COLO668 (cell line): ENCODE measurements around the gene CASP3.
"Not testable (repeated sequence)": the region's sequence is repeated elsewhere in the genome, so short reads cannot be mapped to it uniquely, and the experiment has no call there.

Experiments
- DNase-seq: peaks from one replicate; lab custom pipeline; 2025; ENCODE audit not compliant: unreplicated experiment; lab: John Stamatoyannopoulos, UW

The CASP3 gene

GRCh38 chr4:184636144-184636543, 13.1 kb downstream of the CASP3 start:
- no peak for DNase-seq

GRCh38 chr4:184635381-184635780, 13.9 kb downstream of the CASP3 start:
- no peak for DNase-seq

GRCh38 chr4:184632842-184633241, 16.4 kb downstream of the CASP3 start:
- DNase-seq: no peak

GRCh38 chr4:184628103-184628502, 21.1 kb downstream of the CASP3 start:
- no peak for DNase-seq

- not testable (repeated sequence) for DNase-seq
Observed at GRCh38 chr4:184625783-184626596, 23.3 kb downstream of the CASP3 start.

GRCh38 chr4:184624972-184625554, 24.2 kb downstream of the CASP3 start:
- DNase-seq: no peak

- not testable (repeated sequence) for DNase-seq
Observed at GRCh38 chr4:184624504-184624903, 24.7 kb downstream of the CASP3 start.

GRCh38 chr4:184621518-184621917, 27.7 kb downstream of the CASP3 start:
- no peak for DNase-seq

- DNase-seq: no peak
Observed at GRCh38 chr4:184620212-184620867, 28.9 kb downstream of the CASP3 start.

GRCh38 chr4:184617600-184618196, 31.5 kb downstream of the CASP3 start:
- DNase-seq: no peak

GRCh38 chr4:184616633-184617551, 32.4 kb downstream of the CASP3 start:
- DNase-seq: no peak

GRCh38 chr4:184616168-184616567, 33.1 kb downstream of the CASP3 start:
- not testable (repeated sequence) for DNase-seq

GRCh38 chr4:184614509-184614908, 34.7 kb downstream of the CASP3 start:
- DNase-seq: no peak

GRCh38 chr4:184613405-184613804, 35.8 kb downstream of the CASP3 start:
- no peak for DNase-seq

- no peak for DNase-seq
Observed at GRCh38 chr4:184612074-184612473, 37.2 kb downstream of the CASP3 start.

GRCh38 chr4:184607429-184607828, 41.8 kb downstream of the CASP3 start:
- not testable (repeated sequence) for DNase-seq

GRCh38 chr4:184602857-184603256, 46.4 kb downstream of the CASP3 start:
- DNase-seq: not testable (repeated sequence)

- not testable (repeated sequence) for DNase-seq
Observed at GRCh38 chr4:184600982-184601381, 48.3 kb downstream of the CASP3 start.

- no peak for DNase-seq
Observed at GRCh38 chr4:184599492-184600135, 49.6 kb downstream of the CASP3 start.
